ENCODE results near the gene KCNQ1OT1.

DNA sequence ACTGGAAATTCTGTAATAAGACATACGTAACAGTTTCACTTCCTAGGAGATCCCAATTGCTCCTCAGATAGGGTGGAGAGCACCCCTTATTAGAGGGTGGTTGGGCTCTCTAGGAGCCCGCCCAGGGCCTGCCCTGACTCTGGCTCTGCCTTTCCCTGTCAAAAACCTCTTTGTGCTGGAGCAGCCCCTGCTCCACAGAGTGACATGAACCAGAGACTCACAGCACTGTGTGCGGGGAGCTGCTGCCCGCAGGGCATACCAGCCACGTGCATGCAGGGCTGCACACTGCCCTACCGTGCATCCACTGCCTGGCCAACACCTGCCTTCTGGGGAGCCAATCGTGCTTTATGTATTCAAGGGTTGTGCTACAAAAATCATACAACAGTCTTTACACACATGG, 24.3 kb downstream of the KCNQ1OT1 start:
- TF ChIP-seq SP2 (tag by site-specific recombination; IDR thresholded peaks at IDR 0.05), result no peak
- no peak for TF ChIP-seq ZNF747 (tag by site-specific recombination; IDR thresholded peaks at IDR 0.05)
- no peak for TF ChIP-seq ZNF239 (tag by site-specific recombination; IDR thresholded peaks at IDR 0.05)
- TF ChIP-seq, protein P1, sequence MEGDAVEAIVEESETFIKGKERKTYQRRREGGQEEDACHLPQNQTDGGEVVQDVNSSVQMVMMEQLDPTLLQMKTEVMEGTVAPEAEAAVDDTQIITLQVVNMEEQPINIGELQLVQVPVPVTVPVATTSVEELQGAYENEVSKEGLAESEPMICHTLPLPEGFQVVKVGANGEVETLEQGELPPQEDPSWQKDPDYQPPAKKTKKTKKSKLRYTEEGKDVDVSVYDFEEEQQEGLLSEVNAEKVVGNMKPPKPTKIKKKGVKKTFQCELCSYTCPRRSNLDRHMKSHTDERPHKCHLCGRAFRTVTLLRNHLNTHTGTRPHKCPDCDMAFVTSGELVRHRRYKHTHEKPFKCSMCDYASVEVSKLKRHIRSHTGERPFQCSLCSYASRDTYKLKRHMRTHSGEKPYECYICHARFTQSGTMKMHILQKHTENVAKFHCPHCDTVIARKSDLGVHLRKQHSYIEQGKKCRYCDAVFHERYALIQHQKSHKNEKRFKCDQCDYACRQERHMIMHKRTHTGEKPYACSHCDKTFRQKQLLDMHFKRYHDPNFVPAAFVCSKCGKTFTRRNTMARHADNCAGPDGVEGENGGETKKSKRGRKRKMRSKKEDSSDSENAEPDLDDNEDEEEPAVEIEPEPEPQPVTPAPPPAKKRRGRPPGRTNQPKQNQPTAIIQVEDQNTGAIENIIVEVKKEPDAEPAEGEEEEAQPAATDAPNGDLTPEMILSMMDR (tag by site-specific recombination; IDR thresholded peaks at IDR 0.05), result no peak
- TF ChIP-seq, protein P2, sequence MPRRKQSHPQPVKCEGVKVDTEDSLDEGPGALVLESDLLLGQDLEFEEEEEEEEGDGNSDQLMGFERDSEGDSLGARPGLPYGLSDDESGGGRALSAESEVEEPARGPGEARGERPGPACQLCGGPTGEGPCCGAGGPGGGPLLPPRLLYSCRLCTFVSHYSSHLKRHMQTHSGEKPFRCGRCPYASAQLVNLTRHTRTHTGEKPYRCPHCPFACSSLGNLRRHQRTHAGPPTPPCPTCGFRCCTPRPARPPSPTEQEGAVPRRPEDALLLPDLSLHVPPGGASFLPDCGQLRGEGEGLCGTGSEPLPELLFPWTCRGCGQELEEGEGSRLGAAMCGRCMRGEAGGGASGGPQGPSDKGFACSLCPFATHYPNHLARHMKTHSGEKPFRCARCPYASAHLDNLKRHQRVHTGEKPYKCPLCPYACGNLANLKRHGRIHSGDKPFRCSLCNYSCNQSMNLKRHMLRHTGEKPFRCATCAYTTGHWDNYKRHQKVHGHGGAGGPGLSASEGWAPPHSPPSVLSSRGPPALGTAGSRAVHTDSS (tag by site-specific recombination; IDR thresholded peaks at IDR 0.05), result no peak
- TF ChIP-seq ZBTB7A (tag by site-specific recombination; IDR thresholded peaks at IDR 0.05; ENCODE audit: low read depth), result no peak

All from HEK293 (cell line).